Activated CD4-positive, alpha-beta T cell treated with anti-CD3 and anti-CD28 coated beads, Interleukin-2, Interleukin-6, amounts not matched to agents 100 ng/mL and 50 ng/mL, durations not matched to agents 16 hours and 8 hours (primary cell): ENCODE data around the gene CREG1.
"Not testable (repeated sequence)": the region's sequence is repeated elsewhere in the genome, so short reads cannot be mapped to it uniquely, and the experiment has no call there.

ENCODE experiments used
- DNase-seq: peaks from one replicate; pipeline ENCODE4 v3.0.0-alpha.2; 2020

The CREG1 gene

GRCh38 chr1:167563579-167564246 lies 10.2 kb upstream of the CREG1 start:
- no peak for DNase-seq

DNA sequence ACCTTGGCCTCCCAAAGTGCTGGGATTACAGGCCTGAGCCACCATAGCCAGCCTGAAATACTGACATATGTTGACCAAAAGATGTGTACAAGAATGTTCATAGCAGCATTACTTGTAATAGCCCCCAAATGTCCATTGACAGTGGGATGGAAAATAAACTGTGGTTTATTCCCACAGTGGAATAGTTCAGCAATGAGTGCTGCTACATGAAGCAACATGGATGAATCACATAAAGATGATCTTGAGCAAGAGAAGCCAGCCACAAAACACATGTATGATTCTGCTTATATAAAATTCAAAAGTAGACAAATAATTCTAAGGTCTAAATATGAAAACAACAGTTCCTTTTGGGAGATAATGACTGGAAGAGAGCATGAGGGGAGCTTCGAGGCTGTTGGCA lies 9.1 kb upstream of the CREG1 start:
- DNase-seq: no peak

- no peak for DNase-seq
These were observed 8.2 kb upstream of the CREG1 start for GRCh38 chr1:167561753-167562152.

GRCh38 chr1:167555971-167556714 lies 2.6 kb upstream of the CREG1 start:
- DNase-seq: peak; percentile 82

- DNase-seq: not testable (repeated sequence)
These were observed 1.5 kb upstream of the CREG1 start for GRCh38 chr1:167555072-167555471.

DNA sequence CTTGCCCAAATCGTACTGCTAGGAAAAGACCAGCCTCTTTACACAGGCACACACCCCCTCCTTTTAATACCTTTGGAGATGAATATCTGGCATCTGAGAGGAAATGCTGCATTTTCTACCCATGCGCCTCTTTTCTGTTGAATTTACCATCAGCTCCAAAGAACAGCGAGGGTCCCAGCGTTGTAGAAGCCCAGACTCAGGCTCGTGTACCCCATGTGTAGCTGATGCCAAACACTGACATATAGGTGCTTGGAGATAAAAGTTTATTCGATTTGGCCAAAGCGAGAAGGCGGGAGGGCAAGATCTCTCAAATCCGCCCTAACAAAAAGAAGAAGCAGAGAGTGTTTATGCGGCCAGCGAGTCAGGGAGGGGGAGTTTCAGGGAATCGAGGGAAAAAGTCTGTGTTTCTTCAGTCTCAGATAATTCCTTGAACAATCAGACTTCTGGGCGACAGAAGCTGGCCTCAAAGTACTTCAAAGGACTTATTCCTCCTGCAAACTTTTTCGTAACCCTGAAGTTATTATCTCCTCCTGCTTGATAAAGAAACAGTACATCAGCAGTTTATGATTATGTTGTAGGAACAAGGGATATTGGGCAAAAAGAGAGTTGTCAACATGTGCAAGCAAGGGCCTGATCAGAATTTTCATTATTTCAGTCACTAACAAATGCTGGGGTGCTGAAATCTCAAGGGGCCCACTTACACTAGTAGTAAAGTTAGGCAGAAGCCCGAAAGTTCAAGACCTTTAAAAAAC lies 642 bp upstream of the CREG1 start:
- no peak for DNase-seq

DNA sequence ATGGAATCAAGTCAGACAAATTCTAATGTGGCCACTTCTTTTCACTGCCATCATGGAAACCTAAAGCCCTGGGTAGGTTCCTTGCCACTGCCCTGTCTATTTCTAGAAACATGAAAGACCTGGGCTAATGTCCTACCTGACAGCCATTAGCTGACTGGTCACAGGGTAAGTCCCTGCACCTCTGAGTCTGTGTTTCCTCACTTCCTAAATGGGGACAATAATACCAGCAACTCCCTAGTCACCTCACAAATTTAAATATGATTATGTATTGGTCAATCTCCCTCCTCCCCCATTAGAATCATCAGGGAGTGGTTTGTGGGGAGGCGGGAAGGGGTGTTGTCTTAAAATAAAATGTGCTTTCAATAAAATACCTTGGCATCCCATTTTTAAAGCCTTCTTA lies 2.2 kb downstream of the CREG1 start:
- no peak for DNase-seq

DNA sequence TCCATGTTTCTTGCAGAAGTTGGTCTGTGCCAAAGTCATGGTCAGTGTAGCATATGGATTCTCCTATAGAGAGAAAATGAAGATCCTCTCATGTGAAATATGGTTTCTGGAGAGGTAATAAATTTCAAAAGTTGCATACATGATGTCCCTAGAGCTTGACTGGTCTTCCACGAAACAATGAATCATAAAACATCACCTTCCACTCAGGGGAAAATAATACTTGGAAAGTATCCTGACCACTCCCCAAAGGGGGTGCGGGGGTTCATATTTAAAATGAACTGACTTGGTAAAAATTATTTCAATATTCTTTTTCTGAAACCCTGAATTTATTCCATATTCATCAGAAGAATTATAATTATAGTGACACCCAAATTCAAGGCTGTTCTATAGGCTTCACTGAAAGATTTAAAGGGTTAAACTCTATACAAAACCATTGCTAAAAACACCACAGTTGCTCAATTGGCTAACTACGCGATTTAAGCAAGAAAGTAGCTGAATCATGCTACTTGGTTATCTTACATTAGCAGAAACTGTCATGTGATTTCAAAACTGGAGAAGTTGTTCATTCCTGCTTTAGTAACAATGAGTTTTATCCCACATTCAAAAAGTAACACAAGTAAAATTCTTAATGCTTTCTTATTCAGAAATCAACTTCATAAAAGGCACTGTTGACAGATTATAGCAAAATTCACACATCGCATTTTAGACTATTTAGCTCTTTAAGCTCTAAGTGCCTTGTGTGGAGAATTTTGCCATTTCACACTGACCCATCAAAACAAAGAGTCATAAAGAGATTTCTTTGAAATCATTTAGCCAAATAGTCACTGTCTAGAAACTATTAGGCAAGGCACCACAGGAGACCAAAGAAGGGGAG lies 5.3 kb downstream of the CREG1 start:
- DNase-seq: no peak

GRCh38 chr1:167546935-167547334 lies 6.6 kb downstream of the CREG1 start:
- no peak for DNase-seq

DNA sequence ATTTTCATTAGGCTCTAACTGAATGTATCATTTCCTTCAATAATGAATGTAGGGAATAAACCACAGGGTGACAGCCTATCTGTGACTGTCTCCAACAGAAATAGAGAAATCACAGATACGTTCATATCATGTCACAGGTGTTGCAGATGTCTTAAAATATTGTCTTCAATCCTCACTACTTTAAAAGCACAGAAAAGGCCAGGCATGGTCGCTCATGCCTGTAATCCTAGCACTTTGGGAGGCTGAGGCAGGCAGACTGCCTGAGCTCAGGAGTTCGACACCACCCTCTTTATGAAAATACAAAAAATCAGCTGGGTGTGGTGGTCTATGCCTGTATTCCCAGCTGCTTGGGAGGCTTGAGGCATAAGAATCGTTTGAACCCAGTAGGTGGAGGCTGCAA lies 8.2 kb downstream of the CREG1 start:
- DNase-seq: no peak

DNA sequence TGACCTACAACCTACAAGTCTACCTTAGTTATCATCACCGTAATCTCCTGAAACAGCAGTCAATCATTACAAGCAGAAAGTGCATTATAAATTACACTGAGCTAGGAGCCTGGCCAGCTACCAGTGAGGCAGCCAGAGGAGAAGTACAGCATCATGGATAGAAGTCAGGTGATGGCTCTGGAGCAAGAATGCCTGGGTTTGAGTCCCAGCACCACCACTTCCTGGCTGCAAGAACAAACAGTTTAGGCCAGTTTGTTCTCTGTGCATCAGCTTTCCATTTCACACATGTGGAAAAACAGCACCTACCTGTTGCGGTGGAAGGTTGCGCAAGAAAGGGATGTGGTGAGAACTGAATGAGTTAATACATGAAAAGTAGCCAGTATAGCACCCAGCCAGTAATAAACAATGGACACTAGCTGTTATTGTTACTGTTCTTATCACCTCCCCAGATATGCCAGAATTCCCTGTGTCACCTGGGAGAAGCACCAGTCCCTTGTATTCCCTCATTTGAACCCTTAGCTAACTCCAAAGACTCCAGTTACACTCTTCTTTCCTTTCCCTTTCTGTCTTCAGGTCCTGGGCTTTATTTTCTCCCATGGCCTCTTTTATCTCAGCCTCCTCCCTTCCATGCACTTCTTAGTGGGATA lies 9.0 kb downstream of the CREG1 start:
- peak; percentile 79 for DNase-seq

GRCh38 chr1:167543199-167543990 lies 10.2 kb downstream of the CREG1 start:
- no peak for DNase-seq

DNA sequence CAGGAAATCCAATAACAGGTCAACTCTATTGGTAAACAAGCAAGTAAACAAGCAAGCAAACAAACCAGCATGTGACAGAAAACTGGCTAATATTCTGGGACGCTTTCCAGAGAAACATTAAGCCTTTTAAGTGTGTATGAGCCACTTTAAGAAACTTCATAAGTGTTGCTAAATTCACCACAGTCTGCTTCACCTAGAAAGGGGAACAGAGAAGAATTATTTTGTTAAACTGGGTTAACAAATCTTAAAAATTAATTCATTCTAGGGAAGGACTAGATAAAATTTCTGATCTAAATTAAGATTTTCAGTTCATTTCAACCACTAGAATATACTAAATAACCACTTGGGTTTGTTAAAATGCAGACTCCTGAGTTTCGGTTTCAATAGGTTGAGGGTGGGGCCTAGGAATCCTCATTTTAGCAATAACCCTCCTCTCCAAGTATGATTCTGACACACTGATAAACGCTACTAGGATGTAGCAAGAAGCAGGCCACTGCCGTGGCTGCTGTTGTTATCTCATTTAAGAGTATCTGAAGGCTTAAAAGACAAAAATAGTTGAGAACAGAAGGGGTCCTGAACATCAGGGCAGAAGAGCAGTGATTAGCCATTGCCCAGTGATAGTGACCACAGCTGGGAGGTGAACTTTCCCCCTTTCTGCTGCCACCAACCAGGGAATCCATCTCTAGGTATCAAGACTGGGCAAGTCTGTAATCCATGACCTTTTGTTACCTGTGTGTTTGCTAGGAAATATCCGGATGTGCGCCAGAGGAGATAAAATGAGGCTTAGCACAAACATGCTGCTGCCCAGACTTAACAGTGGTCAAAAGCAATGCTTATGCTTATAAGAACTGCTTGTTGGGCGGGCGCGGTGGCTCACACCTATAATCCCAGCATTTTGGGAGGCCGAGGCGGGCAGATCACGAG lies 11.2 kb downstream of the CREG1 start:
- peak; percentile 84 for DNase-seq

DNA sequence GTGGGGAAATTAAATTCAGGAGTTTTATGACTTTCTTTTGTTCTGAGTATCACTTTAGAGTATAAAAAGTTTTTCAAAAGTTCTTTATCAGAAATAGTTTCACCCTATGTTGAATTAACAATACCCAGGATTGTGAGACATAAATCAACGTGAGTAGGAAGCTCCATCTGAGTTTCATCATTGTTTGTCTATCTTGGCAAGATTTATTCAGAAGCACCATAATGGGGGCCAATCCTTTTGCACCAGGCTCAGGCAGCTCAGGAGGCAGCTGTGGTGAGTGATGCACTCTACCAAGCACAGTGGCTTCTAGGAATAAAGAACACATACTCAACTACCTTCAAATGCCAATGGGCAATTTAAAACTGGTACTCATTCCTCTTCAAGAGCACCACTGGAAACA lies 12.0 kb downstream of the CREG1 start:
- DNase-seq: peak; percentile 47

GRCh38 chr1:167541003-167541402 lies 12.6 kb downstream of the CREG1 start:
- no peak for DNase-seq

GRCh38 chr1:167538657-167539056 lies 14.9 kb downstream of the CREG1 start:
- no peak for DNase-seq

DNA sequence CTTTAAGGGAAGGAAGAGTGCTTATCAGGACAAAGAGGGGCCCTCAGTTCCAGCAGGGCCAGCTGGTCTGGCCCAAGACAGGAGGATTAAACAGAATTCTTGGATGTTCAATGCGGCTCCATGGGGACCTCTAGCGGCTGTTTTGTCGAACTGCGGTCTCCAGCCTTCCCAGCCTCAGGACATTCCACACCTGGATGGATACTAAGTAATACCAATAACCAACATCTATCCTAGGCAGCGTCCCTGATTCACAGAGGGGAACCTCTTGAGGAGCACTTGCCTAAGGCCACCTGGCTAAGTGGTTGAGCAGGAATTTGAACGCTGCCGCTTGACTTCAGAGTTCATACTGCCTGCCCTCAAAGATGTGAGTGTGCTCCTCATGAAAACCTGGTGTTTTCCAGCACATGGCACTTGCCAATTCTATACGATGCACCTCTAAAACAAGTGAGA lies 19.7 kb downstream of the CREG1 start:
- DNase-seq: peak; percentile 75

DNA sequence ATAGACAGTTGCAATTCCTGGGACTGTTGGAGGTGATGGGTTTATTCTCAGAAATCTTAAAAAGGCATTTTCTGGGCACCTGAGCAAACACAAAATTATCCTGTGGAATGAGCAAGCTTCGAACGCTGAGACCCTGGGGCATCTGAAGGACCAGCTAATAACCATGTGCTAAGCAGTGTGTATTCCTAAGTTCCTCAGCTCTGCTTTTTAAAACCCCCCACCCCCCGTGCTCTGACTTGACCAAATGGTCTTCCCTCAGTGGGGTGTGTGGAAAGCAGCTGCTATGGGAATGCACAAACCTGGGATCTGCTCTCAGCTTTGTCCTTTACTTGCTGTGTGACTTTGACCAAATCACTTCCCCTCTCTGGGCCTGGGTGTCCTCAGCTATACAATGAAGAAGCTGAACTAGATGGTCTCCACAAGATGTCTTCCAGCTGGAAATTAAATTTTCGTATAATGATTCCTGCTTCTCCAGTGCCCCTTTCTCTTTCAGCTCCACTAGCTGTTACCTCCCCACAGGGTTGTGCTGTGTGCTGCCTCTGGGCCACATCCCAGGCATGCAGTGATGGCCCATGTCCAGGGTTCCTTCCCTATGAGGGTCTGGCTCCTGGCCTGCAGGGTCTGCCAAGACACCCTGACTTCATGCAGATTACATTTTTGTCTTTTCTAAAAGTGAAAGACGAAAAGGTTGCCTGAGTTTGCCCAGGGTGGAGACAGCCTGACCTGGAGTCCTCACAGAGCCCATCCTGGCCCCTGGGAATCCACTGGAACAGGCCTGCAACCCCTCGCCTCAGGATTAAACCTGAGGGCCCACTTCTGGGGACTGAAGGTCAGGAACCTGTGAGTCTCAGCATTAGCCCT lies 20.4 kb downstream of the CREG1 start:
- DNase-seq: no peak

GRCh38 chr1:167532375-167532774 lies 21.2 kb downstream of the CREG1 start:
- DNase-seq: no peak
